H9 (cell line): Measurements from ENCODE around the gene GOLGA8S. TPM values are rescaled to one million over a fixed set of nuclear protein-coding genes. Genes with fewer than 3 reads are reported as not detected.
"Not testable (repeated sequence)": the region's sequence is repeated elsewhere in the genome, so short reads cannot be mapped to it uniquely, and the experiment has no call there.

ENCODE experiments used
- DNase-seq: peaks from one replicate; pipeline ENCODE4 v3.0.0-alpha.2; 2017
- H2AFZ ChIP-seq: one replicate; pipeline ENCODE4 v1.6.1; 2013; ENCODE audit warnings: mild to moderate bottlenecking, low read length, control low read depth, moderate library complexity
- H2AK5ac ChIP-seq: 2 replicates; pipeline ENCODE4 v1.6.1; 2013; ENCODE audit warnings: low read length, control low read depth, mixed read lengths; ENCODE audit not compliant: insufficient read length
- H2BK120ac ChIP-seq: one replicate; pipeline ENCODE4 v1.6.1; 2013; ENCODE audit warnings: low read depth, mild to moderate bottlenecking, low read length, control low read depth, inconsistent platforms; ENCODE audit not compliant: poor library complexity, severe bottlenecking
- H2BK12ac ChIP-seq: 2 replicates; pipeline ENCODE4 v1.6.1; 2013; ENCODE audit warnings: low read length, control low read depth, mixed read lengths, low read depth; ENCODE audit not compliant: insufficient read length
- H2BK15ac ChIP-seq: 2 replicates; pipeline ENCODE4 v1.6.1; 2013; ENCODE audit warnings: low read depth, low read length, control low read depth
- H2BK20ac ChIP-seq: one replicate; pipeline ENCODE4 v1.6.1; 2013; ENCODE audit warnings: low read depth, mild to moderate bottlenecking, low read length, control low read depth, inconsistent platforms; ENCODE audit not compliant: poor library complexity, severe bottlenecking
- H2BK5ac ChIP-seq: 2 replicates; pipeline ENCODE4 v1.6.1; 2013; ENCODE audit warnings: low read length, control low read depth, mixed read lengths; ENCODE audit not compliant: insufficient read length
- H3K14ac ChIP-seq: 2 replicates; pipeline ENCODE4 v1.6.1; 2013; ENCODE audit warnings: low read length, control low read depth; ENCODE audit not compliant: insufficient read depth
- H3K18ac ChIP-seq: 2 replicates; pipeline ENCODE4 v1.6.1; 2013; ENCODE audit warnings: low read depth, mild to moderate bottlenecking, mixed read lengths, low read length, control low read depth; ENCODE audit not compliant: insufficient read length
- H3K23ac ChIP-seq: 2 replicates; pipeline ENCODE4 v1.6.1; 2013; ENCODE audit warnings: low read length, control low read depth, mixed read lengths, low read depth; ENCODE audit not compliant: insufficient read length
- H3K23me2 ChIP-seq: 2 replicates; pipeline ENCODE4 v1.6.1; 2013; ENCODE audit warnings: low read depth, mild to moderate bottlenecking, mixed read lengths, low read length, control low read depth; ENCODE audit not compliant: insufficient read length, poor library complexity, severe bottlenecking
- H3K27ac ChIP-seq: 2 replicates; pipeline ENCODE4 v1.5.1; 2013; ENCODE audit warnings: low read length, control low read depth, mixed read lengths, low read depth; ENCODE audit not compliant: insufficient read length
- H3K27me3 ChIP-seq: 2 replicates; pipeline ENCODE4 v1.6.1; 2013; ENCODE audit warnings: low read length, control low read depth, inconsistent platforms; ENCODE audit not compliant: insufficient read depth
- H3K4ac ChIP-seq: 2 replicates; pipeline ENCODE4 v1.6.1; 2013; ENCODE audit warnings: low read depth, mild to moderate bottlenecking, control low read depth, inconsistent platforms, low read length, moderate library complexity
- H3K4me1 ChIP-seq: 2 replicates; pipeline ENCODE4 v1.6.1; 2013; ENCODE audit warnings: low read length, control low read depth, inconsistent platforms; ENCODE audit not compliant: insufficient read depth
- H3K4me2 ChIP-seq: 2 replicates; pipeline ENCODE4 v1.6.1; 2013; ENCODE audit warnings: low read length, control low read depth, mixed read lengths; ENCODE audit not compliant: insufficient read length, insufficient read depth
- H3K56ac ChIP-seq: 2 replicates; pipeline ENCODE4 v1.6.1; 2013; ENCODE audit warnings: low read depth, mild to moderate bottlenecking, mixed read lengths, low read length, control low read depth; ENCODE audit not compliant: insufficient read length
- H3K79me1 ChIP-seq: 2 replicates; pipeline ENCODE4 v1.6.1; 2013; ENCODE audit warnings: low read depth, mild to moderate bottlenecking, moderate library complexity, low read length, control low read depth, inconsistent platforms; ENCODE audit not compliant: insufficient read depth, poor library complexity, severe bottlenecking
- H3K79me2 ChIP-seq: 2 replicates; pipeline ENCODE4 v1.6.1; 2013; ENCODE audit warnings: low read length, control low read depth, inconsistent platforms; ENCODE audit not compliant: insufficient read depth
- H3K9ac ChIP-seq: 2 replicates; pipeline ENCODE4 v1.6.1; 2013; ENCODE audit warnings: low read length, control low read depth, mixed read lengths; ENCODE audit not compliant: insufficient read length; ENCODE audit errors: extremely low read depth
- H3K9me3 ChIP-seq: one replicate; pipeline ENCODE4 v1.6.1; 2013; ENCODE audit warnings: low read depth, low read length, inconsistent platforms; ENCODE audit not compliant: control insufficient read depth
- H3T11ph ChIP-seq: one replicate; pipeline ENCODE4 v1.6.1; 2013; ENCODE audit warnings: mild to moderate bottlenecking, low read length, control low read depth, inconsistent platforms
- H4K20me1 ChIP-seq: one replicate; pipeline ENCODE4 v1.6.1; 2013; ENCODE audit not compliant: control insufficient read depth, insufficient read length, insufficient read depth
- H4K5ac ChIP-seq: 2 replicates; pipeline ENCODE4 v1.6.1; 2013; ENCODE audit warnings: low read depth, mild to moderate bottlenecking, mixed read lengths, low read length, control low read depth; ENCODE audit not compliant: insufficient read length
- H4K8ac ChIP-seq: replicated peaks from 2 replicates; pipeline ENCODE4 v1.6.1; 2013; ENCODE audit warnings: low read length, control low read depth, mixed read lengths, low read depth; ENCODE audit not compliant: insufficient read length
- H4K91ac ChIP-seq: 2 replicates; pipeline ENCODE4 v1.6.1; 2013; ENCODE audit warnings: low read depth, mild to moderate bottlenecking, moderate library complexity, mixed read lengths, low read length, control low read depth; ENCODE audit not compliant: insufficient read length
- H3K27ac Mint-ChIP-seq, 3 experiments: 2 replicates in 2 of 3; 3 replicates in 1 of 3; pipeline ENCODE4 v1.8.0; 2020 to 2021; ENCODE audit warnings: mixed read lengths in 3 of 3, mild to moderate bottlenecking in 1 of 3, moderate library complexity in 1 of 3
- H3K27me3 Mint-ChIP-seq: 2 replicates; pipeline ENCODE4 v1.8.0; 2021; ENCODE audit warnings: low read depth, mild to moderate bottlenecking, moderate library complexity, mixed read lengths
- H3K36me3 Mint-ChIP-seq, 3 experiments: 2 replicates in 2 of 3; 3 replicates in 1 of 3; pipeline ENCODE4 v1.8.0; 2020 to 2021; ENCODE audit warnings: low read depth in 3 of 3, mixed read lengths in 3 of 3; ENCODE audit not compliant: insufficient read depth in 1 of 3
- H3K4me1 Mint-ChIP-seq, 2 experiments: 2 replicates each; pipeline ENCODE4 v1.8.0; 2020; ENCODE audit warnings: mixed read lengths in 2 of 2
- H3K4me3 Mint-ChIP-seq, 2 experiments: 2 replicates in 1 of 2; 3 replicates in 1 of 2; pipeline ENCODE4 v1.8.0; 2020 to 2021; ENCODE audit warnings: mild to moderate bottlenecking in 2 of 2, mixed read lengths in 2 of 2, moderate library complexity in 1 of 2
- H3K9me3 Mint-ChIP-seq, 2 experiments: 2 replicates in 1 of 2; 3 replicates in 1 of 2; pipeline ENCODE4 v1.8.0; 2020; ENCODE audit warnings: mild to moderate bottlenecking in 2 of 2, mixed read lengths in 2 of 2, moderate library complexity in 1 of 2
- whole genome bisulfite sequencing: extraction: QIAGEN DNeasy Blood & Tissue Kit; methylation state at CpG from one replicate; pipeline ENCODE4 v1.1.7; 2013; ENCODE audit warnings: missing lambda C conversion rate, low lambda C conversion rate, mixed read lengths; ENCODE audit not compliant: insufficient read length; ENCODE audit errors: extremely low coverage; 5-methylcytosine and 5-hydroxymethylcytosine counted together
- total RNA-seq: library from RNA; stranded (reverse); gene quantifications from 2 replicates; pipeline ENCODE4 v1.2.1, GENCODE V29; 2021

The GOLGA8S gene
- total RNA-seq, 1 experiment from 2014 or later = 0.07 TPM

DNA sequence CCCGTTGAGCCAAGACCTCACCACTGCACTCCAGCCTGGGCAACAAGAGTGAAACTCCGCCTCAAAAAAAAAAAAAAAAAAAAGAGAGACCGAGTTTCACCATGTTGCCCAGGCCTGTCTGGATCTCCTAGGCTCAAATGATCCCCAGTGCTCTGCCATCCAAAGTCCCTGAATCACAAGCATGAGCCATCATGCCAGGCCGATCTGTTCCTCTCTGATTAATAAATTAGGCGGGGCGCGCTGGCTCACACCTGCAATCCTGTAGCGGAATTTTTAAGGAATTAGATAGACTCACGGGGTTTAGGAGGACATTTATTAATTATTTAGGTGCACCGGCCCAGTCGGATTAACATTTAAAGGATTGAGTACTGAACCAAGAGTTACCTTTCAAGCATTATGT, 19.7 kb downstream of the GOLGA8S start:
- not testable (repeated sequence) for DNase-seq, H2AK5ac ChIP-seq, H3K56ac ChIP-seq, H3K9ac ChIP-seq, H3K4me2 ChIP-seq, H3K4me1 Mint-ChIP-seq, H2AFZ ChIP-seq, H4K5ac ChIP-seq, H2BK15ac ChIP-seq, H3K27ac ChIP-seq, H3K14ac ChIP-seq, H3K79me2 ChIP-seq, H3T11ph ChIP-seq, H3K27me3 ChIP-seq, H2BK120ac ChIP-seq, H4K91ac ChIP-seq, H3K9me3 ChIP-seq, H3K23ac ChIP-seq, H3K4me1 ChIP-seq, H3K27ac Mint-ChIP-seq, H3K4ac ChIP-seq, H3K18ac ChIP-seq, H3K23me2 ChIP-seq, H3K4me3 Mint-ChIP-seq, H4K20me1 ChIP-seq, H2BK20ac ChIP-seq, H4K8ac ChIP-seq, H3K27me3 Mint-ChIP-seq, H3K36me3 Mint-ChIP-seq, H3K79me1 ChIP-seq, H2BK5ac ChIP-seq, H2BK12ac ChIP-seq
- no CpG with 5 or more reads among the region's 11 CpGs for WGBS
- H3K9me3 Mint-ChIP-seq = peaks cover 42 to 58% of the 10 kb centered on the region in 2 experiments

DNA sequence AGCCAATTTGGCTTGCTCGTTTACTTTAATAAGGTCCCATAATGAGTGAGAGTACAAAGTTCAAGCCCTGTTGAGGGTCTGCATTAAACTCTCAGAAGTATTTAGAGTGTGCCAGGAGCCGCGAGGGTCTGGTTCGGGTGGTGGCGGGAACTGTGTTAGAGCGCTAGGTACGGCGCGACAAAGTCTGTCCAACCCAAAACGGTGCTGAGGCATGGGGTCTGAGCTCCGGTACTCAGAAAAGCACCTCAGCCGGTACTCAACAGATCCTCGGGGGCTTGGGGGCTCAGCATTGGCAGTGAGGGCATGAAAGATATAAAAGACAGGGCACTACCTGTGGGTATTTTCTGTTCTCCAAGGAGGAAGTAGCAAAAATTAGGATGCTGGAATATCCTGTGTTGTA, 24.4 kb downstream of the GOLGA8S start:
- not testable (repeated sequence) for H3K79me2 ChIP-seq, H2AK5ac ChIP-seq, H3K56ac ChIP-seq, H2BK5ac ChIP-seq, H3K18ac ChIP-seq, H3K4me1 ChIP-seq, H3K4me3 Mint-ChIP-seq, H2BK15ac ChIP-seq, H3K27ac ChIP-seq, H3K36me3 Mint-ChIP-seq, H2BK20ac ChIP-seq, H4K5ac ChIP-seq, H3K4me1 Mint-ChIP-seq, H3K23ac ChIP-seq, H3K14ac ChIP-seq, H3T11ph ChIP-seq, H4K91ac ChIP-seq, H2BK12ac ChIP-seq, H2AFZ ChIP-seq, H2BK120ac ChIP-seq, H3K9ac ChIP-seq, H3K4me2 ChIP-seq, H4K20me1 ChIP-seq, H4K8ac ChIP-seq, H3K23me2 ChIP-seq, H3K79me1 ChIP-seq, H3K27me3 Mint-ChIP-seq, H3K27ac Mint-ChIP-seq, DNase-seq, H3K27me3 ChIP-seq, H3K4ac ChIP-seq
- H3K9me3 Mint-ChIP-seq = peaks cover 41 to 51% of the 10 kb centered on the region in 2 experiments
- peaks cover 26% of the 10 kb centered on the region for H3K9me3 ChIP-seq
- WGBS = no CpG with 5 or more reads among the region's 13 CpGs
